ENCODE measurements around the gene ACTMAP.

ACTMAP gene

DNA sequence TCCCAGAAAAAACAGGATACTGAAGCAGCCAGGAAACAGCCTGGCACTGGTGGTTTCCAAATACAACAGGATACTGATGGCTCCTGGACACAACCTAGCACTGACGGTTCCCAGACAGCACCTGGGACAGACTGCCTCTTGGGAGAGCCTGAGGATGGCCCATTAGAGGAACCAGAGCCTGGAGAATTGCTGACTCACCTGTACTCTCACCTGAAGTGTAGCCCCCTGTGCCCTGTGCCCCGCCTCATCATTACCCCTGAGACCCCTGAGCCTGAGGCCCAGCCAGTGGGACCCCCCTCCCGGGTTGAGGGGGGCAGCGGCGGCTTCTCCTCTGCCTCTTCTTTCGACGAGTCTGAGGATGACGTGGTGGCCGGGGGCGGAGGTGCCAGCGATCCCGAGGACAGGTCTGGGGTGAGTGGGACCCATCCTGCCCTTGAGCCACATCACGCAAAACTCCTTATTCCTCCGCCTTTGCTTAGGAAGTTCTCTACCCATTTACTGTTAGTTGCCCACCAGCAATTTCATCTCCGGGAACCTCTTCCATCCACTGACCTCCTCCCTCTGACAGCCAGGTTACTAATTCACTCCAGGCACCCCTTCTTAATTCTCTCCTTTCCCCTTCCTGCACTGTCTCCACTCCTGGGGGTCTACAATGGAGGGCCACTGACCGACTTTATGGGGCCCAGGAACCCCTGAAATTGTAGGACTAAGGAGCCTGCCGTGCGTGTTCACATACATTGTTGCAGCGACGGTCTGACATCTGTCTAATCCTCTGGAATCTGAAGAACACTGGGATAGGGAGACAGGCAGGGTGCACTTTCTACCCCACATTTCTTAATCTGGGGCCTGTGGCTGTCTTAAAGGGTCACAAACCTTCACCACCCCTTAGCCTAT lies 32.1 kb downstream of the ACTMAP start:
- DNase-seq = peak; percentile 10

- peak; percentile 4 for DNase-seq
Measured at GRCh38 chr19:40717325-40717879, 32.9 kb downstream of the ACTMAP start.

DNA sequence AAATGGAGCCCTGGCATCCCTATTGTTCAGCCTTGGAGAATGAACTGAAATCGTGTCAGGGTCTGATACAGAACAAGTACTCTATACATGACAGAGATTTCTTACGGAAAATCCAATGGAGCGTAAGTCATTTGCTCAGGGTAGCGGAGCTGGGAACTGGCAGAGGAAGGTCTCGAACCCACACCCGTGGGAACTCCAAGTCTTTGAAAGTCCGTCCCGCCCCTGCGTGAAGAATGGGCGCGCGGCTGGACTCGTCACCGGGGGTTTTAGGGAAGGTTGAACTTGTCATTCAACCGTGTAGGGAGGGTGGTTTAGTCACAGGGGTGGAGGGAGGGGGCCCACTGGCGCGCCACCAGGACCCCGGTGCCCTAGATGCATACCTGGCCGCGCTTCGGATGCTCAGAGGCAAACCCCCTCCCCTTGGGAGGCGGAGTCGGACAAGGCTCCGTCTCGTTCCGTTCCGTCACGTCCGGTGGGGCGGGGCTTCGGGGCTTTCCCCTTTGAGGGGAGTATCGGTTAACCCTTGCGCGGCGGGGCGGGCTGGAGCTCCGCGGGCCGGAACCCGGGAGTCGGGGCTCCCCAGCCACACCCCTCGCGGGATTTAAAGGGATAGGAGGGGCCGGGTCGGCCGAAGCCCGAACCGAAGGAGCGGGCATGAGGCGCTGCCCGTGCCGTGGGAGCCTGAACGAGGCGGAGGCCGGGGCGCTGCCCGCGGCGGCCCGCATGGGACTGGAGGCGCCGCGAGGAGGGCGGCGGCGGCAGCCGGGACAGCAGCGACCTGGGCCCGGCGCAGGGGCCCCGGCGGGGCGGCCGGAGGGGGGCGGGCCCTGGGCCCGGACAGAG lies 33.6 kb downstream of the ACTMAP start, which contains the start of the genes COQ8B and ITPKC:
COQ8B (minus strand) TSS at position 405 of the 843 bp plus-strand sequence. CDS start 2,254 bp downstream, outside the sequence.
ITPKC (plus strand) TSS at position 631 of the 843 bp plus-strand sequence; CDS start at position 655, 24 bp downstream.
- DNase-seq = peak; percentile 97

DNA sequence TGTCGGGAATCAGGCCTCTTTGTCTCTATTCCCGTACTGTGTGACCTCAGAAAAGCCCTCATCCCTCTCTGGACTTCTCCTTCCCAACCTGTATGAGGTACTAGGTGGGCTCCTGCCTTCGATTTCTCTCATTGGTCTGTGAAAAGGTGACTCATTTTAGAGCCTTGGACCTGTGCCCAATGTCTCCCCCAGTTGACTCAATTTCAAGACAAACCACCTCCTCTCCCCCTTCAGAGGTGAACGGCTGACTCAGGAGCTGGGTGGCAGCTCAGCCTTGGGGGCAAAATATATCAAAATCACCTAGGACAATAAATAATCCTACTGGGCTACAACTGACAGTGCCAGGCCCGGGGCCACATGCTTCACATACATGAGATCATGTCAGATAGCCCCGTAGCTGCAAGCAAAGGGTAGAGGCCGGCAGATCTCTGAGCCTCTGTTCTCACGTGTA lies 34.2 kb downstream of the ACTMAP start:
- peak; percentile 23 for DNase-seq

DNA sequence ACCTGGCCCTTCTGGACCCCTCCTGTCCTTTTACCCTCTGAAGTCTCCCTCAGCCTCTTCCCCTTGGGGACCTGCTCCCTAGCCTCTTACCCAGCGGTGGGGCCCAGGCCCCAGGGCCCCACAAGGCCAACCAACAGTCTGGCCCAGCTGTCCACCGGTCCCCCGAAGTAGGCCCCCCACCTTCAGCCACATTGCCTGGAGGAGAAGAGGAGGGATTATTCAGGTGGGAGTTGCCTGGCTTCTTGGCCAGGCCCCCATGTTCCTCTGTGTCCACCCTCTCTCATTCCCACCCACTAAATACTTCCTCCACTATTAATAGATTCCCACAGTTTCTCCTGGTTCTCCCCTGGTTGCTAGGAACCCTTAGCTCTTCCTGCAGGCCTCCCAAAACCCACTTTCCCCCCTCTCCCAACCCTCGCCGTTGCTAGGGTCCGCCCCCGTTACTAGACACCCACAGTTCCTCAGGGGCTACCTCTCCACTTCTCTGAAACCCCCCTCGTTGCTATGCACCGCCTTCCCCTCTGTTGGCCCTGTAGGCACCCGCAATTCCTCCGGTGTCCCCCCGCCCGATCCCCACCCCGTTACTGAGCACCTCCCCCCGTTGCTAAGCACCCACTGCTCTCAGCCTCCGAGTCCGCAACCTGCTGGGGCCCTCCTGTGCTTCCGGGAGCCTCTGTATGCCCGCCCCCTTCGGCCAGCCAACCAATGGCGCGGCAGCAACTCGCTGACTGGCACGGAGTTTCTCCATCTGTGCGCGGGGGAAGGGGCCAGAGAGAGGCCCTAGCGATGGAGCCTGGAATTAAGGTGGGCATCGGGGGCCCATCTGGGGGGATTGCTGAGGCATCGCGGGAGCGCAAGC lies 35.6 kb downstream of the ACTMAP start:
- DNase-seq = peak; percentile 88

- no peak for DNase-seq
Measured at GRCh38 chr19:40713939-40714338, 36.3 kb downstream of the ACTMAP start.

DNA sequence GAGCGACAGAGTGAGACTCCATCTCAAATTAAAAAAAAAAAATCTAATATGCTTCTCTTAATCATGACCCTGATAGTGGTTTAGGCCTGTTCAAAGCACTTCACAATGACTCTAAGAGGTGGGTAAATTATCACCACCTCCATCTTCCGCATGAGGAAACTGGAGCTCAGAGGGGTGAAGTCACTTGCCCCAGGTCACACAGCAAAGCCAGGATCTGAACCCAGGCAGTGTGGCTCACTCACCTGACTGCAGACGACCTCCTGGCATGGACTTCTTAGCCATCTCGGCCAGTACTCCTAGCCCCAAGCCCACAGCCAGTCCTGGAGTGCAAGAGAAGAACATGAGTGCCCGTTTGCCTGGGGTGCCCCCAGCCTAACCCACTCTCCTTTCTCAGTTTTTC lies 40.5 kb downstream of the ACTMAP start:
- DNase-seq = no peak

GRCh38 chr19:40707615-40708014 lies 42.7 kb downstream of the ACTMAP start:
- no peak for DNase-seq

DNA sequence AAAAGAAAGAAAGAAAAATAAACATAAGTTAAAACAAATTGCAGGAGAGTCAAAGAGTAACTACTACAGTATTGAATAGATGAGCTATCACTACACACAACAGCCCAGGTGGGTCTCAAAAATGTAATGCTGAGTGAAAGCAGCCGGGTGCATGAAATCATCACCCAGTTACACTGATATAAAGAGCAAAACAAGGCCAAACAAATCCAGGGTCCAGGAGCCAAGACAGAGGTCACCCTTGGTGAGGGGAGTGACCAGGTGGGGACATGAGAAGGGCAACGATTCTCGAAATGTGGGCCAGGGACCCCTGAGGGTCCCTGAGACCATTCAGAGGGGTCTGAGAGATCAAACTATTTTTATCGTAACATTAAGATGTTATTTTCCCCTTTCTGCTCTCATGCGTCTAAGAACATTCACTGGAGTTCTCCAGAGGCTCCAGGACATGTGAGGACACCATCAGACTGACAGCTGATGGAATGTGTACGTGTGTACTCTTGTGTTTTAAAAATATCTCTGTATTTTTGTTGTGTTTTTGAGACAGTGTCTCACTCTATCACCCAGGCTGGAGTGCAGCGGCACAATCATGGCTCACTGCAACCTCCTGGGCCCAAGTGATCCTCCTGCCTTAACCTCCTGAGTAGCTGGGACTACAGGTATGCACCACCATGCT lies 44.2 kb downstream of the ACTMAP start:
- DNase-seq = no peak

DNA sequence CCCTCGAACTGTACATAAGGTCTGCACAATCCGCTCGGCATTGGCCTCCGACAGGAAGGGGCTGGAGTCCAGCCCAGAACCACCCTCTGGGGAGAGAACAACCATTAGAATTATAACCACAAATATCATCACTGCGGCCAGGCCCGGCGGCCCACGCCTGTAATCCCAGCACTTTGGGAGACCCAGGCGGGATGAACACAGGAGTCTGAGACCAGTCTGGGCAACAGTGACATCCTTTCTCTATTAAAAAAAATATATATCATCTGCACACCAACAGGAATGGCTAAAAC lies 45.0 kb downstream of the ACTMAP start:
- no peak for DNase-seq

DNA sequence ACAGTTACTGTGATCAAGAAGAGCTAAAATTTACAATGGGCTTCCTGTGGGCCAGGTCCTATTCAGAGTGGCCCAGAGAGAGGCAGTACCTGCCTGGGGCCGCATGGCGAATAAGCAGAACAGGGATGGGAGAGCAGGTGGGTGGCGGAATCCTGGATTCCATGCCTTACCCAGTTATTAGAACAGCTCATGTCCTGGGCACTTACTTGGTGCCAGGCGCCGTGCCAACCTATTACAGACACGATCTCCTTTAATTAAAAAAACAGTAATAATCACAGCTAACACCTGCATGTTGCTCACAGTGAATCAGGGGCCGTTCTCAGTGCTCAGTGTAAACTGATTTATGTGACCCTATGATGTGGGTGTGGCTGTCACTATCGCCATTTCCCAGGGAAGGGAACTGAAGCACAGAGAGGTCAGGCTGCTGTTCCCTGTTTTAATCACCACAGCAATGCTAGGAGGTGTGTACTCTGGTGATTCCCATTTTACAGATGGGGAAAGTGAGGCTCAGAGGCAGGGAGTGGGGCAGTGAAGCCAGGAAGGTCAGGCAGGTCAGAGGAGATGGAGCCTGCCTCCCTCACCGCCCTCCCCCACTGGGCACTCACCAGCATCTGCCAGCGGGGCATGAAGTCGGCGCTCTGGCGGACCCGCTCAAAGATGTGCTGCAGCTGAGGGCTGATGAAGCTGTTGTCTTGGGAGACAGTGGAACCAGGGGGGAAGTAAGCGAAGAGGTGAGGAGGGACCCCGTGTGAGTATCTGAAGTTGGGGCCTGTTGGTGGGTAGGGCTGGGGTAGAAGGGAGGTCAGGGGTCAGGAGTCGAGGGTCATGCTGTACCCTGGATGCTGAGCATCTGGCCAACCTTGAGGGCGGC lies 45.6 kb downstream of the ACTMAP start:
- DNase-seq = no peak

- DNase-seq = no peak
Measured at GRCh38 chr19:40703029-40703755, 47.1 kb downstream of the ACTMAP start.

DNA sequence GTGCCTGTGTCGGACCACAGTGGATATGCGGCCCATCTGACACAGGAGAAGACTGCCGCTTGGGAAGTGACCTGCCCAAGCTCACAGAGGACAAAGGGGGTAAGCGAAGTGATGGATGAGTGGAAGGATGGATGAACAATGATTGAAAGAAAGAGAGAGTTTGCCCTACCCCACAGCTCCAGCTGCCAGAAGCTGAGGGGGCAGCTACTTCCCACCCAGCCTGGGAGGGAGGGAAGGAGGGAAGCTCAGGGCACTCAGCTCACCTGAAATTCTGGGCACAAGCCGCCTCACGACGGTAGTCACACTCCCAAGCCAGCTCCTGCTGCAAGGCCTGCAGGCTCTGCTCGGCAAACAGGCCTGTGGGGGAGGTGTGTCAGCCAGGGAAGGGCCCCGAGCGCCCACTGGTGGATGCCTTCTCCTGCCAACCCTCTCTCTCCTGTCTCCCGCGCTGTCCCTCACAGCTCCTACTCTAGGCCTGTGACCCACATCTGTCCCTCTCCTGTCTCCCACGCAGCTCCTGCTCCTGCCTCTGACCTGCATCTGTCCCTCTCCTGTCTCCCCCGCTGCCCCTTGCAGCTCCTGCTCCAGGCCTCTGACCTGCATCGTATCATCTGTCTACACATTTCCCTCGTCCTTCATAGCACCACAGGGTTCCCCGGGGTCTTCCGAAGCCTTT lies 47.8 kb downstream of the ACTMAP start:
- DNase-seq = no peak

DNA sequence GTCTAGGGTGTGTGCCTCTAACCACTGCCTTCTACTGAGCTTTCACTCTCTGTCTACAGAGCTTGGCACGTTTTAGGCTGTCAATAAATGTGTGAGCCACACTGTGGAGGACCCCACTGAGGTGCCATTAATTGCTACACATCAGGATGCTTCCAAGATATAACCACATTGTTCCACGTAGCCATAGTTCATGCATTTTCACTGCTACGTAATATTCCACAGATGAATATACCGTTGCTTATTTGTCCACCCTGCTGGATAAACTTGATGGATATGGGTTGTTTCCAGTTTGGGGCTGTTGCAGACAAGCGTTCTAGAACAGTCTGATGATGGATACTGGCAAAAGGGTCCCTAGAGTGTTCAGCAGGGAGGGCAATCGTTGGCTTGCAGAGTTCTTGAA lies 48.5 kb downstream of the ACTMAP start:
- DNase-seq = no peak

DNA sequence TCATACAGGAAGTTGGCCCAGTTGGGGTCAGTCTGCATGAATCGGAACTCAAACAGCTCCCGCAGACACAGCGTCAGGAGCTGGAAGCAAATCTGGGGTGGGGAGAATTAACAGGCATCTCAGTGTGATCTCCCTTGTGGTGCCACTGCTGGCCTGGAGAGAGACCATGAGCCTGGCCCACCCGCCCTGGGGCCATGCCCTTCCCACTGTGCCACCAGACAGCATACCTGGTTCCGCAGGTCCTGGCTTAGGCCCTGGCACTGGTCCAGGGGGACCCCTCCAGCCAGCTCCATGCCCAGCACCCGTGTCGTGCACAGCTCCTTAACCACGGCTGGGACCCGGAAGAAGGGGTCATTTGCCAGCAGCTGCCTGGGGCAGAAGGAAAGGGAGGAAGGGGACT lies 50.2 kb downstream of the ACTMAP start:
- DNase-seq = no peak

GRCh38 chr19:40697007-40697406 lies 53.3 kb downstream of the ACTMAP start:
- DNase-seq = no peak

DNA sequence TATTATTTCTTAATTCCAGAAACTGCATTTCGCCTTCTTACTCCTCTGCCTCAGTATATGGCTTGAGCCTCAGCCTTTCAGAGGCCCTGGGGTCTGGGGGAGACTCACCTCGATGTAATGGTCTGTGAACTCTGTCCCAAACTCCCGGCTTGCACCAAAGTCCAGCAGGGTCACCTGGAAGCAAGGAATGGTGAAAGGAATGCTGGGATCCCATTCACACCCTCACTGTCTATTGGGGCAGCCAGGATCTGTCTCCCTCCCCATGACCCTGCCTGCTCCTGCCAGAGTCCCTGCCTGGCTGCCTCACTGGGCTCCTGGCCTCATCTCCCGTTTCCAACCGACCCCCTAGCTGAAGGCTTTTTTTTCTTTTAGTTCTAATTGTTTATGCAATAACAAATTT lies 54.4 kb downstream of the ACTMAP start:
- DNase-seq = no peak

DNA sequence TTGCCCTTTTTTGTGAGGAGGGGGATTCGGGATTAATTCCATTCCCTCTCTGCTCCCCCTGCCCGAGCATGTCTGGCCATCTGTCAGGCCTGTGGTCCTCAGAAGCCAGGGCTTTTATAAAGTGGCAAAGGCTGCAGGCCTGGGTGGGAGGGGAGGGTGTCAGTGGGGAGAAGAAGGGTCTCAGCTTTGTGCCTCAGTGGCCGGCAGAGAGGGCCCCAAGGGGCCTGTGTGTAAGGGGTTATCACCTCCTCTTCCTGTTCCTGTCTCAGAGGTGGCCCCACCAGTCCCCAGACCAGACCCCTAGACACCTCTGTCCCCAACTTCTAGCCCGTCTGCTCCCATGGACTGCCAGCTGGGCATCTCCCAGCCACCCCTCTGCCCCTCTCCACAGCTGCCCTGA lies 56.4 kb downstream of the ACTMAP start:
- DNase-seq = no peak

DNA sequence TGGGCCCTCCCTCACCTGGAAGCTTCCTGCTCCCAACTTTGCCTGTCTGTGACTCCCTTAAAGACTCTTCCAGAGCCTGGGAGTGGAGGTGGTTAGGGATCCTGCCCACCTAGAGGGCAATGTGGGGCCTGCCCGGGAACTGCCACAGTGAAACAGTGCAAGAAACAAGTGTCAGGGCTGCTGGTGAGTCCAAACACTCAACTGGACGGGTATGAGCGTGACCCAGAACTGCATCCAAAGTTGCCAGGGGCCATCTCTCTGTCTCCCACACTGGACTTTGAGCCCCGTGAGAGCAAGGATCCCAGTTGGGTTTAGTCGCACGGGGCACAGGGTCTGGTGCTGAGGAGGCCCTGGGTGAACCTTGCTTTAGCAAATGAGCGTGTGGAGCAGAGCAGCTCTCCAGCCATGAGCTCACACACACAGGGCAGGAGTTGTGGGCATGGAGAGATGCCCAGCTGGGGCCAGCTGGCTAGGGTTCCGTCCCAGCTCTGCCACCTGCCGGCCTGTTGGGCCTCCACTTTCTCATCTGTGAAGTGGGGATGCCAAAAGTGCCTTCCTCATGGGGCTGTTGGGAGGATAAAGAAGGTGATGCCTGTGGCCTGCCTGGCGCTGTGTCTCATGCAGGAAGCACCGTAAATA lies 57.0 kb downstream of the ACTMAP start:
- peak; percentile 66 for DNase-seq
